ENCODE results near the gene CDK16. TPM values are rescaled to one million over a fixed set of nuclear protein-coding genes. Genes with fewer than 3 reads are reported as not detected.

Gene CDK16
- total and polyA plus RNA-seq, 2 donors (not counting 1 experiment from before 2014, with no cell fraction given): 57.6 to 104 TPM

GRCh38 chrX:47241201-47242011, 22.9 kb downstream of the CDK16 start:
- Histone ChIP-seq H4K20me1 (ENCODE audit: control insufficient read depth, extremely low read depth, insufficient read depth, low read length) (no peaks in the 10 kb centered on the region), H3K4me3 (replicated peaks in 1 of 4; ENCODE audit: control extremely low read depth in 1 of 4, insufficient read depth in 1 of 4, low read depth in 3 of 4, low read length in 4 of 4) (no peak overlapping the region), H3K27ac (ENCODE audit: insufficient read depth, low read length) (no peak overlapping the region), H2AFZ (ENCODE audit: low read length) (no peak overlapping the region), H3K9me3 (ENCODE audit: control insufficient read depth, insufficient read depth, low read depth, low read length) (no peaks in the 10 kb centered on the region), H3K4me1 (ENCODE audit: control insufficient read depth, extremely low read depth, insufficient read depth, low read length) (no peaks in the 10 kb centered on the region), H3K9ac (ENCODE audit: insufficient read depth, low read length) (no peak overlapping the region), H3K79me2 (ENCODE audit: control insufficient read depth, insufficient read depth, low read length) (peaks cover 11% of the 10 kb centered on the region), H3K4me2 (ENCODE audit: extremely low read depth, insufficient read depth, low read length) (no peak overlapping the region), H3K36me3 (ENCODE audit: control insufficient read depth, insufficient read depth, low read length) (peaks cover 7% of the 10 kb centered on the region), H3K27me3 (ENCODE audit: control insufficient read depth, insufficient read depth, low read length) (no peaks in the 10 kb centered on the region)
- DNase-seq (ENCODE audit: low read depth in 2 of 2): no peak
- TF ChIP-seq CTCF (conservative IDR thresholded peaks at IDR 0.05 in 1 of 2, IDR thresholded peaks at IDR 0.05 in 1 of 2; ENCODE audit: low read depth in 1 of 2, low read length in 2 of 2) (no peak), EZH2 (IDR thresholded peaks at IDR 0.05; ENCODE audit: low read length, missing control alignments) (no peak)

- peaks cover 2% of the 10 kb centered on the region for H3K79me2 ChIP-seq (ENCODE audit: control insufficient read depth, insufficient read depth, low read length)
- no peaks in the 10 kb centered on the region for H3K27me3 ChIP-seq (ENCODE audit: control insufficient read depth, insufficient read depth, low read length)
- no peaks in the 10 kb centered on the region for H3K9me3 ChIP-seq (ENCODE audit: control insufficient read depth, insufficient read depth, low read depth, low read length)
- no peak for DNase-seq (ENCODE audit: low read depth in 2 of 2)
- TF ChIP-seq EZH2 (IDR thresholded peaks at IDR 0.05; ENCODE audit: low read length, missing control alignments) (no peak), CTCF (conservative IDR thresholded peaks at IDR 0.05 in 1 of 2, IDR thresholded peaks at IDR 0.05 in 1 of 2; ENCODE audit: low read depth in 1 of 2, low read length in 2 of 2) (no peak)
- no peak overlapping the region for H3K9ac ChIP-seq (ENCODE audit: insufficient read depth, low read length)
- H3K4me1 ChIP-seq (ENCODE audit: control insufficient read depth, extremely low read depth, insufficient read depth, low read length): no peaks in the 10 kb centered on the region
- no peak overlapping the region for H3K27ac ChIP-seq (ENCODE audit: insufficient read depth, low read length)
- peaks cover 7% of the 10 kb centered on the region for H3K36me3 ChIP-seq (ENCODE audit: control insufficient read depth, insufficient read depth, low read length)
- H4K20me1 ChIP-seq (ENCODE audit: control insufficient read depth, extremely low read depth, insufficient read depth, low read length): no peaks in the 10 kb centered on the region
- no peak overlapping the region for H3K4me3 ChIP-seq (replicated peaks in 1 of 4; ENCODE audit: control extremely low read depth in 1 of 4, insufficient read depth in 1 of 4, low read depth in 3 of 4, low read length in 4 of 4)
- H3K4me2 ChIP-seq (ENCODE audit: extremely low read depth, insufficient read depth, low read length): no peak overlapping the region
- no peak overlapping the region for H2AFZ ChIP-seq (ENCODE audit: low read length)
Observed at GRCh38 chrX:47242321-47242720, 23.8 kb downstream of the CDK16 start.

- TF ChIP-seq EZH2 (IDR thresholded peaks at IDR 0.05; ENCODE audit: low read length, missing control alignments) (no peak), CTCF (conservative IDR thresholded peaks at IDR 0.05 in 1 of 2, IDR thresholded peaks at IDR 0.05 in 1 of 2; ENCODE audit: low read depth in 1 of 2, low read length in 2 of 2) (no peak)
- H3K27me3 ChIP-seq (ENCODE audit: control insufficient read depth, insufficient read depth, low read length): no peaks in the 10 kb centered on the region
- H3K36me3 ChIP-seq (ENCODE audit: control insufficient read depth, insufficient read depth, low read length): peaks cover 7% of the 10 kb centered on the region
- H2AFZ ChIP-seq (ENCODE audit: low read length): no peak overlapping the region
- H3K4me3 ChIP-seq (replicated peaks in 1 of 4; ENCODE audit: control extremely low read depth in 1 of 4, insufficient read depth in 1 of 4, low read depth in 3 of 4, low read length in 4 of 4): no peak overlapping the region
- no peak overlapping the region for H3K4me2 ChIP-seq (ENCODE audit: extremely low read depth, insufficient read depth, low read length)
- no peaks in the 10 kb centered on the region for H4K20me1 ChIP-seq (ENCODE audit: control insufficient read depth, extremely low read depth, insufficient read depth, low read length)
- no peaks in the 10 kb centered on the region for H3K9me3 ChIP-seq (ENCODE audit: control insufficient read depth, insufficient read depth, low read depth, low read length)
- no peaks in the 10 kb centered on the region for H3K4me1 ChIP-seq (ENCODE audit: control insufficient read depth, extremely low read depth, insufficient read depth, low read length)
- no peak overlapping the region for H3K27ac ChIP-seq (ENCODE audit: insufficient read depth, low read length)
- DNase-seq (ENCODE audit: low read depth in 2 of 2): no peak
- H3K9ac ChIP-seq (ENCODE audit: insufficient read depth, low read length): no peak overlapping the region
- peaks cover 2% of the 10 kb centered on the region for H3K79me2 ChIP-seq (ENCODE audit: control insufficient read depth, insufficient read depth, low read length)
Observed at GRCh38 chrX:47243351-47243750, 24.9 kb downstream of the CDK16 start.
